ENCODE measurements around the gene FCN3.

Gene FCN3

DNA sequence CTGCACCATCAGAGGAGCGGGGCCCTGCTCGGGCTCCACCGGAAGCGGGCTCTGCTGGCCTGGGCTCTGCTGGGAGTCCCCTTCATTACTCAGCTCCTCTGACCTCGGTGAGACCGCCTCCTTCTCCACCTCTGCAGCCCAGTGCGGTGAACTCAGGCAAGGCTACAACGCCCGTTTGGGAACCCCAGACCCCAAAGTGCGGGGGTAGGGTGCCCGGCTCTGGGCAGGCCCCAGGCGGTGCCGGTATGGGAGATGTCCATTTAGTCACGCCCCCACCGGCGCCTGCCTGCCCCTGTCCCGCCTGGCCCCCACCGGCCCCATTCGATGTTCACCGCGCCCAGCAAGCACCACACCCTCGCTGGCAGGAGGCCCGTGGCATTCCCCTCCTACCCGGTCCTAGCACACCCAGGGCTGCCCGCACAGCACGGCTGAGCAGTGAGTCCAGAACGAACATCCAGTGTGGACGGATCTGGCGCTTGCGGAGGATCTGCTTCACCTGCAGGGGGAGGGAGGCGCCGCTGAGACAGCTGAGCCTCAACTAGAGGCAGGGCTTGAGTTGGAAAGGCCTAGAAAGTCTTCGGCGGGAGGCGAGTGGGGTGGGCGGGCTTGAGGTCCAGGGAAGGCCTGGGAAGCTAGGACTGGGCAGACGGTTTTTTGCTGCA is 17.9 kb downstream of the FCN3 start:
- no peak for DNase-seq

DNA sequence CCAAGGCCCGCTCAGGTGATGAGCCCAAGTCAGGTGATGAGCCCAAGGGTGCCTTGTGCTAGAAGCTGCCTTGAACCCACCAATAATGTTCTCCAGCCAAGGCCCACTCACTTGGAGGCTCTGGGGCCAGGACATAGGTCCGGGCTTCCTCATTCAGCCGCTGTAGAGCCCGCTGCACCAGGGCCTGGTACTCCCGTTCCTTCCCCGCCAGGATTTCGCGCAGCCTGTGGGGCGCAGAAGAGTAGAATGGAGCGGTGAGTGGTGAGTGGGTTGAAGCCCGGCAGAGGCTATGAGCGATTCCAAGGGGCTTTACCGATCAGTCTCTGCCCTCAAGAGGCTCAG is 18.4 kb downstream of the FCN3 start:
- DNase-seq = no peak

DNA sequence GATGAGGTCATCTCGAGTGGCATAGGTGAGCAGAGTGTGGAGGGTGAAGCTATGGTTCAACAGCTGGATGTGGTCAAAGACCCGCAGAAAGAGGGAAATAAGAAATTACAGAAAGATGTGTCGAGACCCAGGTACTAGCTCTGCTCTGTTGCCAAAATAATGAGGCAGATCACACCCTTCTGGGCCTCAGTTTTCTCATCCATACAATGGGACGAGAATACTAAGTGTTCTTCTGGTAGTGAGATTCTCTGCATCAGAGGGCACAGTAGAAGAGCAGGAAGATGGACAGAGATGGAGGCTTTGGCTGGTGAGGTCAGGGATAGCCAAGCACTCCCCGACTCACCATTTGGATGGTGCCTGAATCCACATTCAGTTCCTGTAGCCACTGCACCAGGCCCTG is 18.9 kb downstream of the FCN3 start:
- no peak for DNase-seq

DNA sequence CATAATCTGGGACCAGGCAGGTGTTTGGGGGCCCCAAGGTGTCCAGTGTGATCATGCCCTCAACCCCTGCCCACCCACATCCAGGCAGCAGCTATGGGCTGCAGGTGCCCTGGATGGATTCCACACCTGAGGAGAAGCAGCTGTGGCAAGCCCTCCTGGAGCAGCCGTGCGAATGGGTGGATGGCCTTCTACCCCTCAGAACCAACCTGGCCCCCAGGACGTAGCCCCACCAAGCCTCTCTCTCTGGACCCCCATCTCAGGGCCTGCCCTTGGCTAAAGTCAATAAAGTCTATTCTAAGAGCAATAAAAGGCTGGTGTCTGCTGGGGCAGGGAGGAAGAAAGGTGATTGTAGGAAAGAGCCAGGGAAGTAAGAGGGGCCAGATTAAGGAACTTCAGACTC is 21.0 kb downstream of the FCN3 start:
- DNase-seq = no peak

DNA sequence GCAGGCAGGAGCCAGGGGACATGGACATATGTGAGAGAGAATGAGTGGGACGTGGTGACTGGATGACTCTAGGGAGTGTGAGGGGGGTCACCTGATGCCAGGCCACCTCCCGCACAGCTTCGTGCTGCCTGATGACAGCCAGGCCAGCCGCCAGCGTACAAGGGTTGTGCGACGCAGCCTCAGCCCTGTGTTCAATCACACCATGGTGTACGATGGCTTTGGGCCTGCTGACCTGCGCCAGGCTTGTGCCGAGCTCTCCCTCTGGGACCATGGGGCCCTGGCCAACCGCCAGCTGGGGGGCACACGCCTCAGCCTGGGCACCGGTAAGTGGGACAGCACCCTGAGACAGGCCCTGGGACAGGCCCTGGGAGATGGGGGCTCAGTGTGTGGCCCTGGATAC is 21.5 kb downstream of the FCN3 start:
- DNase-seq = no peak

DNA sequence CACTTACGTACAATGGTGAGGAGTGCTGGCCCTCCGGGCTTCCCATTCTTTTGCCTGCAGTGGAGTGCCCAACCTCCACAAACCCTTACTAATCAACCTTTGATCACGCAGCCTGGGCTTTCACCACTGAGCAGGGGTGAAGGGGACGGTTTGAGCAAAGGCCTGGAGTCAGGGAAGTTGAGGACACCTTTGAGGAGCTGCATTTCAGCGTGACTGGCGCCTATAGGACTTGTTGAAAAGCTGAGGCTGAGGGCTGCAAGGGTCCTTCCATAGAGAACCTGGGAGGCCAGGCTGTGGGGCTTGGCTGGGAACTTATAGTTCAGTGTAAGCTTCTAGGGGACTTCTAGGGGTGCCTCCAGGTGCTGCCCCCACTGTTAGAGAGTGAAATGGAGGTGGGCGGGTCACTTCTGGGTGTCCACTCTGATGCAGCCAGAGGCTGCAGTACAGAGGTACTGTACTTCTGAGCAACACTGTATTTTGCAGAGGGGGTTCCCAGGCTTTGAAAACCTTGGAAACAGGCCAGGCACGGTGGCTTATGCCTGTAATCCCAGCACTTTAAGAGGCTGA is 23.0 kb downstream of the FCN3 start:
- no peak for DNase-seq

DNA sequence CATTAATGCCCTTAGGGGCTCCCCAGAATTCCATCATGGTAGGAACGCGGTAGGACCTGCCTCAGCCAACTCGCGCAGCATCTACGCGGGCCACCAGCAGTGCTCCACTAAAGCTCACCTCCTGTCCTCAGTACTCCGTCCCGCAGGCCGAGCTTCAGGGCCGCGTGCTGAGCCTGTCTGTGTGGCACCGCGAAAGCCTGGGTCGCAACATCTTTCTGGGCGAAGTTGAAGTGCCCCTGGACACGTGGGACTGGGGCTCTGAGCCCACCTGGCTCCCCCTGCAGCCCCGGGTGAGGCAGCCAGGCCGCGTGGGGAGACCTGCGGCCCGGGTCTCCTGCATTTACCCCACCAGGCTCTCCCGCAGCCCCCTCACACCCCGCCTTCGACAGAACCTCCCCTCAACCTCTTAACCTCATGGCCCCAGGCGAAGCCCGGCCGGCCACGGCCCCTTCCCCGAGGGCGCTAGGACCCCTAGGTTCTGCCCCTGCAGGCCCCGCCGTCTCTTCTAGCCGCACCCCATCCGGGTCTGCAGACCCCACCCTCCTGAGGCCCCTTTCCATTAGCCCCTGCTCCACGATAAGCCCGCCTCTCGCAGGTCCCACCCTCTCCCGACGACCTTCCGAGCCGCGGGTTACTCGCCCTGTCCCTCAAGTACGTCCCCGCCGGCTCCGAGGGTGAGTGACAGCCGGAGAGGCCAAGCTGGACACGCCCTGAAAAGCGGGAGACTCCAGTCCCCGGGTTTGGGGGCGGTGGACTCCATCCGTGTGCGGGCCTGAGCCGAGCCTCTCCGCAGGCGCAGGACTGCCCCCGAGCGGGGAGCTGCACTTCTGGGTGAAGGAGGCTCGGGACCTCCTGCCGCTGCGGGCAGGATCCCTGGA is 23.7 kb downstream of the FCN3 start:
- no peak for DNase-seq

DNA sequence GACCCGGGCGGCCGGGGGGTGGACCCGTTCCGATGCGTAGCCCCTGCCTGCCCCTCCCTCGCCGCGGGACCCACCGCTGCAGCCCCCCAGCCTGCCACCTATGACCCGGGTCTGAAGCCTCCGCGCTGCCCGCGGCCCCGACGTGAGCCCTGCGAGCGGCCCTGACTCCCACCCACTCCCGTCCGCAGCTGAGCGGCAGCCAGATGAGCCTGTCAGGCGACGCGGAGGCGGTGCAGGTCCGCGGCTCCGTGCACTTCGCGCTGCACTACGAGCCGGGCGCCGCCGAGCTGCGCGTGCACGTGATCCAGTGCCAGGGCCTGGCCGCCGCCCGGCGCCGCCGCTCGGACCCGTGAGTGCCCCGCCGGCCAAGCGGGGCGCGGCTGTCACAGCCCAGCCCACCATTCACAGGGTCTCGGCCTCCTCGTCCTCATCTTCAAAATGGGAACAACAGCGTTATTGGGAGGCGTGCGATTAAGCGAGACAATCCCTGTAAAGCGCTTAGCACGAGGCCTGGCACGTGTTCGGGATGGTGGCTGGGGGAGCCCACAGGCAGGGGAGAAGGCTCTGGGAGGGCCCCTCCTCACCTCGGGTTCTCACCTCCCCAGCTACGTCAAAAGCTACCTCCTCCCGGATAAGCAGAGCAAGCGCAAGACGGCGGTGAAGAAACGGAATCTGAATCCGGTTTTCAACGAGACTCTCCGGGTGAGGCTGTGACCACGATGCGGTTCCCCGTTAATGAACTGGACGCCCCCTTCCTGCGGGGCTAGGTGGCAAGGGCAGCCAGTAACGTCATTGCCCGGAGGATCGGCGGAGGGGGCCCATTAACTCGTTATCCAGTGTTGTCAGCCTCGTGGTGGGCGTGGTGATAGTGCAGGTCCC is 24.6 kb downstream of the FCN3 start:
- no peak for DNase-seq

DNA sequence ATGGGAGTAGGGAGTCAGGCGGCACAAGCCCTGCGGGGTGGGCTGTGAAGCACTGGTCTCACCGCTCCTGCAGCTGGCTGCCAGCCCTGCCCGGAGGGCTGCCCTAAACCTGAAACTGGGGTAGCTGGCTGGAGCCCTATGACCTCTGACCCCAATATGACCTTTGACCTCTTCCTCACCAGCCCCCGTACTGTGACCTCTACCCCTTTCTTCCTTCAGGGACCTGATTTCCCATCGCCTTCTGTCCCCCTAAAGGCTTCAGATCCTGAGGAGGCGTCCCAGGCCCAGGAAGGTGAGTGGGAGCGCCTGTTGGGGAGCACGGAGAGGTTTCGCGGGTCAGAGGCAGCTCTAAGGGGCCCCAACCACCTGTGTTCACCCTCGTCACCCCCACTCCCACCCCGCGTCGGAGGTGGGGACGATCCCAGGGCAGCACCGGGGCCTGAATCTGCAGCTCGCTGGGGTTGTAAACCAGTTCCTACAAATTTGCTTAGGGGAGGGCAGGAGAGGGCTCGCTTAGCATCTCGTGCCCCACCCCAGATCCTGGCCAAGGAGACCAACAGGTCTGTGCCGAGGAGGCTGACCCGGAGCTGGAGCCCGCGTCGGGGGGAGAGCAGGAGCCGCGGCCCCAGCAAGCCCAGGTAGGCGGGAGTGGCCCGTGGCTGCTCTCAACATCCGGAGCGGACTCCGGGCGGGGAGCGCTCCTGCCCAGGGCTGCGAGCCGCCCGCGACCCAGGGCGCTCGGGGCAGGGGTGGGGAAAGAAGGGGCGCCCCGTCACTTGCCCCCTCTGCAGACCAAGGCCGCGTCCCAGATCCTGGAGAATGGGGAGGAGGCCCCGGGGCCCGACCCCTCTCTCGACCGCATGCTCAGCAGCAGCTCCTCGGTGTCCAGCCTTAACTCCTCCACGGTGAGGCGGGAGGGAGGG is 25.5 kb downstream of the FCN3 start:
- peak; percentile 51 for DNase-seq

DNA sequence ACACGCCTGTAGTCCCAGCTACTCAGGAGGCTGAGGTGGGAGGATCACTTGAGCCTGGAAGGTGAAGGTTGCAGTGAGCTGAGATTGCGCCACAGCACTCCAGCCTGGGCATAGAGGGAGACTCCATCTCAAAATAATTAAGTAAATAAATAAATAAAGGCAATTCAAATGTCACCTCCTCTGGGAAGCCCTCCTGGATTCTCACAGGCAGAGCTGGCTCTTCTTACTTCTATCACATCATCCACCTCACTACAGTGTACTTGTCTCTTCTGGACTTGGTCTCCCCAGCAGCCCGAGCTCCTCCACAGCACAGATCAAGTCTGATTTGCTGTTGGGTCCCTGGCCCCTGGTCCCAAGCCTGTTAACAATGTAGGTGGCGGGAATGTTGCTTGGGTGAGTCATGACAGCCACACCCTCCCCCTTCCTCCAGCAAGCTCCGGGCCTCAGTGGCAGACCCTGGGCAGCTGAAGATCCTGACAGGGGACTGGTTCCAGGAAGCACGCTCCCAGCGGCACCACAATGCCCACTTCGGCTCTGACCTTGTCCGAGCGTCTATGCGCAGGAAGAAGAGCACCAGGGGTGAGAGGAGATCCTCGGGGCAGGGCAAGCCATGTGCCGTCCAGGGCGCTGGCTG is 27.5 kb downstream of the FCN3 start:
- DNase-seq = no peak

DNA sequence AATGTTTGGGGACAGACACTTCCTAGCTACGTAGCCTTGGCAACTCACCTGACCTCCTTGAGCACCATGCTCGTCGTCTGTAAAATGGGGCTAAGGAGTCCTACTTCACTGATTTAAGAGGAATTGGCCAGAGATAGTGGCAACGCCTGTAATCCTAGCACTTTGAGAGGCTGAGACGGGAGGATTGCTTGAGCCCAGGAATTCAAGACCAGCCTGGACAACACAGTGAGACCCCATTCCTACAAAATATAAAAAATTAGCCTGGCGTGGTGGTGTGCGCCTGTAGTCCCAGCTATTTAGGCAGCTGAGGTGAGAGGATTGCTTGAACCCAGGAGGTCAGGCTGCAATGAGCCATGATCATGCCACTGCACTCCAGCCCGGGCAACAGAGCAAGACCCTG is 28.3 kb downstream of the FCN3 start:
- DNase-seq = no peak

DNA sequence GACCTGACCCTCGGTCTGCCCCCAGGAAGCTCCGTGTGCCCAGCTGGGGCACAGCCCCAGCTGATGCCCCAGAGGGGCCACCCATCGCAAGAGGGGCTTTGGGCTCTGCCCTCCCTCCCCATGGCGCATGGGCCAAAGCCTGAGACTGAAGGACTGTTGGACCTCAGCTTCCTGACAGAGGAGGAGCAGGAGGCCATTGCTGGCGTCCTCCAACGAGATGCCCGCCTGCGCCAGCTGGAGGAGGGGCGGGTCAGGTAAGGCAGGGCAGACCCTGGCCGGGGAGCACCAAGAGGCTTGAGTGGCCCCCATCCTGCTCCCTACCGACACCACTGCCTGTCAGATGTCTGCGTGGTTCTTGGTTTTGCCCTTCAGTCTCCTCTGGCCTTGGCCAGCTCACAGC is 29.4 kb downstream of the FCN3 start:
- no peak for DNase-seq

DNA sequence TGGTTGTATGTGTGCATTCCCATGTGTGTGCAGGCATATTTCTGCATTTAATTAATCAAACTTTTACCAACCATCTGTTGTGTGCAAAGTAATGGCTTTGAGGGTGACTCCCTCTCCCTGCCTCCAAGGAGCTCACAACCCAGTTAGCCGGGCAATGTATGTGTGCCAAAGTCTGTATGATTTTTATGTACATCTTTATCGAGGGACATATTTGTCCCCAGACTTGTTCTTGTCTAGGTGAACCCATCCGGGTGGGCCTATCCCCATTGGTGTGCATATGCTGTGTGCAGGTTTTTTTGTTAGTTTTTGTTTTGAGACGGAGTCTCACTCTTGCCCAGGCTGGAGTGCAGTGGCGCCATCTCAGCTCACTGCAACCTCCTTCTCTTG is 31.0 kb downstream of the FCN3 start:
- DNase-seq = peak; percentile 69

DNA sequence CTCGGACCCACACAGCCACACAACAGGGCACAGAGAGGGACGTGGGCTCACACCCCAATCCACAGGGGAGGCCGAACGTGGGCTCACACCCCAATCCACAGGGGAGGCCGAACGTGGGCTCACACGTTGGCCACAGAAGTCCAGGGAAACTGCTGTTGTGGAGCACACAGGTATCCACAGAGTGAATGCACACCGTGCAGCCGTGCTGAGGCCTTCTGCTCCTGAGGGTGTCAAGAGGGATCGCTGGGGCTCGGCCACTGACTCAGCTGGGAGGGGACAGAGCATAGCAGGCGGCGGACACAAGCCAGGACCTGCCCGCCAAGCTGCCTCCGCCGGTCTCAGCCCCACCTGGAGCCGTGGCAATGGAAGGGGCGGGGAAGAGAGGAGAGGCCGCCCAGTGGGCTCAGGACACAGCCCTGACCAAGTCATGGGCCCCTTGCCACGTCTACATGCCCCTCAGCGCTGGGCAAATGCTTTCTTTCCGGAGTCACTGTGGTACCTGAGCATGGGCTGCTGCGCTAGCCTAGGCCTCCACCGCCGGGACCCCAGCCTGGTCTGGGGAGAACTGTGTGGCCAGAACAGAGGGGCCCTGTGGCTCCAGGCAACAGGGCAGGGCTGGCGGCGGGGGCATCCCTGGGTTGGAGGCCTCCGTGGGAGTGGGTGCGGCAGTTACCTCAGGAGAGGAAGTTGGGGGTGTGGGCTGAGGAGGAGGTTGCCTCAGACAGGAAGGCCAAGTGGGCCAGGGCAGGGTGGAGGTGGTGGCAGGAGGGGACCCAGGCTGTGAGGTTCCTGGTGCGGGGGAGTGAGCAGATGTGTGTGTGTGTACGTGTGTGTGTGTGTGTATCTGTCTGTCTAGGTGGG is 31.6 kb downstream of the FCN3 start:
- DNase-seq = peak; percentile 62

DNA sequence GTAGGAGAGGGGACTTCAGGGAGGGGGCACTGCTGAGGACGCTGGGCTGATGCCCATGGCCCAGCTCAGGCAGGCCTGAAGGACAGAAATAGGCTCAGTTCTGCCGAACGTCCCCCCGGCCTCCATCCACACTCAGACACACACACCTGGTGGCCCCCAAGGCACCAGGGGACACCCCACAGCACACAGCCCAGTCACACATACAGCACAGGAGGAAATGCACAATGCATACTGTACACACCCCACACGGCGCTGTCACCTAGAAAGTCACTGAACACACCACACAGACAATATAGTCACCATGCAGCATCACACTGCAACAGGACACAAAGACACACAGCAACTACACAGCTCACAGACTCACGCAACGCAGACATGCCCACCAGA is 32.2 kb downstream of the FCN3 start:
- peak; percentile 39 for DNase-seq

DNA sequence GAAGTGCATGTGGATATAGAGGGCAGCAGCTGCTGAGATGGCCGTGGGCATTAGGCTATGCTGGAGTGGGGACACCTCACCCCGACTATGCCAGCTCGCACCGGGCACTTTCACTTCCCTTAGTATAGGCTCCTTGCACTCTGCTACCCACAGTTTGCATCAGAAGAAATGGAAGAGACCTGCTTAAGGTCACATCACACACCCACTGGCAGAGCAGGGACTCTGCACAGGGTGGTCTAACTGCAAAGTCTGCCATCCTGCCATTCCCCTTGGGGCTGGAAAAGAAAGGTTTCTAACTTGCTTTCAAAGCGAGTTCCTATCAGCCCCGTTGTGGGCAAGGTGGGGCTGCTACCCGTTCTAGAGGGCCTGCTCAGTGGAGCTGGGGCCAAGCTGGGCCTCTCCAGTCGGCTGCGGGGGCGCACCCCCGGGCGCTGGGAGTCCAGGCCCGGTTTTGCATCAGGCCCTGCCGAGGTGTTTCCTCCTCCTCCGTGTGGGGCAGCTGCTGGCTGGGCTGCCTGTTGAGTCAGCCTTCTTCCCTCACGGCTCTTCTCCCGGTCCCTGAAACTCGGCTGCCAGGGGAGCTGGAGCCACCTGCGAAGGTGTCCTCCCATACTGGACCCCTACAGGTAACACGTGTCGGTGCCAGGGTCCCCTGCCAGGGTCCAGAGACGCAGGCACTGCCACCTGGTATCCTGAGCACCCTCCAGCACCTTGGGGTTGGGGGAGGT is 32.9 kb downstream of the FCN3 start, which contains the start of gene SYTL1:
Gene SYTL1 (plus strand): TSS at position 498 of the 728 bp plus-strand sequence. CDS start 3,313 bp downstream, outside the sequence.
- peak; percentile 78 for DNase-seq

DNA sequence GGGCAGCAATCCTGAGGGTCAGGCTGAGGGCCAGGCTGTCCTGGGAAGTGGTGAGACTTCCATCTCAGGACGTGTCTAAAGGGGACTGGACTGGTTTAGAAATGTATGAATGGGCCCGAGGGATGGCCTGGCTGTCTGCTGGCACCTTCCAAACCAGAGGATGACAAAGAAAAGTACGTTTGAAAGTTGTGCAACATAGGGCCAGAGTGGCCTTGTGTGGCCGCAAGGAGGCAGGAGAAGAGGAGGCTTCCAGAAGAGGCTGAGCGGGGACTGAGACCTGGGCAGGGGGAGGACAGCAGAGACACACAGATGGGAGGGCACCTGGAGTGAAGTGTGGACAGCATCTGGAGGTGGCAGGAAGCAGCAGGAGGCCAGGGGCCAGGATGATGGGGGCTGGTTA is 35.4 kb downstream of the FCN3 start:
- no peak for DNase-seq

DNA sequence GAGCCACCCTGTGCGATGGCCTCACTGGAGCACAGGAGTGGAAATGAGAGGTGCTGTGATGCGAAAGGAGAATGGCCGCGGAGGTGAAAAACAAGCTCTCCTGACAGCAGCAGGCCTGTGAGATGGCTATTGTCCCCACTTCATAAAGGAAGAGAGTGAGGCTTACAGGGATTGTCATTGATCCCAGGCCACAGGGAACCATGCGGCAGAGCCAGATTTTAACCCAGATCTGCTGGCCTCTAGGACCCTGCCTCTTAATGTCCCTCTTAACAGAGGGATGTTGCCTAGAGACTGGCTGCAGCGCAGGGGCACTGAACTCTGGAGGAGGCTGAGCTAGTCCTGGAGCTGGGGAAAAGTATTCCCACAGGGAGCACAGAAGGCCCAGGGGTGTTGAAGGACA is 35.9 kb downstream of the FCN3 start:
- no peak for DNase-seq

DNA sequence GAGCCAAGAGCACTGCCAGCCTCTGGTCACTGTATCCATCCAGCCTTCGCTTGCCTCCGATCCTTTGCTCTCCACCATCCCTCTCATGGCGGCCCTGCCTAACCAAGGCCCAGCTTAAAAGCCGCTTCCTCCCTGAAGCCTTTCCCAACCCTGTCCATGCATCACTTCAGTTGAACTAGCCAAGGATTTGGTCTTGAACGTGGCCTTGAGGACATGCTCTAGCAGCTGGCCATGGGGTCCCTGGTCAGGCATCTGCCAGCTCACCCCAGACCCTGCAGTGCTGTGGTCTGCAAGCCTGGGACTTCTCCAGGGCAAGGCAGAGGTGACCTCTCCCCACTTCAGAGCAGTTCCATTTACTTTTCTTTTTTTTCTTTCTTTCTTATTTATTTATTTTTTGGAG is 37.9 kb downstream of the FCN3 start:
- DNase-seq = no peak

All from NCI-H2171 treated with DMSO at 0.1 percent for 48 hours (cell line).